Activated CD4-positive, alpha-beta T cell treated with anti-CD3 and anti-CD28 coated beads, Interleukin-2, amount 50 U/mL, for 1 hour (primary cell): ENCODE data around the gene PTGES3.
A peak's percentile ranks its signal among the peaks of the same experiment; 100 is the strongest.

Experiments used
- DNase-seq: peaks from one replicate; pipeline ENCODE4 v3.0.0-alpha.2; 2020

Gene PTGES3

DNA sequence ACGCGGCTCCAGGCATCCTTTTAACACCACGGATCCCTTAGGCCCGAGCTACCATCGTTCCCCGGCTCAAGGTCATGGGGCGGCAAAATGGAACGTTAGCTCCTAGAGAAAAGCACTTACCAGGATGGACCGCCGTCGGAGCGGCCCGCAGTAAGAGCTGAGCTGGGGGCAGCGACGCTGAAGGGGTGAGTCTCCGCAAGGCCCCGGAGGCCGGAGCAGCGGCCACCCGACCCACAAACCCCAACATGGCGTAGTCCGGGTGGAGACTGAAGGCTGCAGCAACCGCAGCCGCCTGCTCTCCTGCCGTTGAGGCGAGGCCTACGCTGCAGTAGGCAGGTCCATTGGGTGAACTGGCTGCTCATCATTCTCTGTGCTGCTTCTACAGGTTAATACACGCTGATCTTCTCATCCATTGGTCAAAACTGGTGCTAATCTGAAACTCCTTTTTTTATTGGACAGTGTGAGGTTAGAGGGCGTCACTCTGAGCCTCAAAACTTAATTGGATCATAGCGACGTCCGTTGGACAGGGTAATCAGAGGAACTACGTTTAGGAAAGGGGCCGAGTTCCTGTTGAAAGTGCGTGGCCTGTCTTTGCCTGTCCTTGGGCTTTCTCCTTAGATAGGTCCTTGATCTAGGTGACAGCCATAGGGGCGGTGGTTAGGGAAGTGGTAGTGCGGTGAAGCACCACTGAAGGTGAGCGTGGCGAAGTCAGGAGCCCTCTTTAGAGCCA is 42.2 kb downstream of the PTGES3 start, which contains the start of gene ATP5F1B:
TSS of gene ATP5F1B (minus strand) at position 268 of the 730 bp plus-strand sequence. CDS start at position 247, 21 bp downstream.
- DNase-seq = peak; percentile 83

DNA sequence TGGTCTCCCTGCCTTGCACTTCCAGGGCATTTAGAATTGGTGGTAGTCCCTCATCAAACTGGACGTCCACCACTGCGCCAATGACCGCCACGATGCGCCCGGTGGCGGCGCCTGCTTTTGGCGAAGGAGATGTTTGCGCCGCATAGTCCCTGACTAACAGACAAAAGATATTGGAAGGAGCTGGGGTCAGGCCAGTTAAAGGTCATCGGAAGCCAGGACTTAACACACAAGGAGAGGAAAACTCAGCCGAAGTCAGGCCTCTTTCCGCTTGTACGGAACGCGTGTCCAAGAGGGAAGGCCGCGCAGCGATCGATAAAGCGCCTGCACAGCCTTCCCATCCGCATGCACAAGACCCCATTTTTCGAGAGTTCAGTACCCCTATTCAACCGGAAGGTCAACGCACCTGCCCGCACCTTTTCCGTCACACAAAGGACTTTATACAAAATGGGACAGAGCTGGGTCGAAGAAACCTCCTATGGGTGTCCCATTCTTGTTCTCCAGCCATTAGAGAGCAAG is 42.8 kb downstream of the PTGES3 start:
- no peak for DNase-seq

DNA sequence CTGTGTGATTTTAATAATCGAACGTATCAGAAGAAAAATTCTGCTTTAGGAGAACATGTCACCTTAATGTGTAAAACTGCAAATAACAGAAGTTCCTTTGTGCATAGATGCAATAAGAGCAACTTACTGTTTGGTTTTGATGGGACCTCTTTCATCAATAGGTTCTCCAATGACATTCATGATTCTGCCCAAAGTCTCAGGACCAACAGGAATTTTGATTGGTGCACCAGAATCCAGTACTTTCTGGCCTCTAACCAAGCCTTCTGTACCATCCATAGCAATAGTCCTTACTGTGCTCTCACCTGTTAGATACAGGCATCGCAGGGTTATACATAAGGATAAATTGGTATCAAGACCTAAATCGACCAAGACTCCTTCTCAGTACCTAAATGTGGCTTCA is 43.4 kb downstream of the PTGES3 start:
- DNase-seq = no peak

DNA sequence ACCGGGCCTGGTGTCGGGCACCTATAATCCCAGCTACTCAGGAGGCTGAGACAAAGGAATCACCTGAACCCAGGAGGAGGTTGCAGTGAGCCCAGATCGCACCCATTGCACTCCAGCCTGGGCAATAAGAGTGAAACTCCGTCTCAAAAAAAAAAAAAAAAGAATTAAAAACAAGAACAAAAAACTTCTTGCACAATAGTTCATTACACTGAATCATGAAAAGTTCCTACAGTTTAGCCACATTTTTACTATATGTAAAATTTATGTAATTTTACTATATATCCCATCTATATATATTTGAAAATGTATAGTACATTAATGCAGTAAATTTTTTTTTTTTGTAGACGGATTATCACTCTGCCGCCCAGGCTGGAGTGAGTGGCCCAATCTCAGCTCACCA is 46.9 kb downstream of the PTGES3 start:
- DNase-seq = no peak

- DNase-seq = no peak
Measured at GRCh38 chr12:56637621-56638020, 50.5 kb downstream of the PTGES3 start.

DNA sequence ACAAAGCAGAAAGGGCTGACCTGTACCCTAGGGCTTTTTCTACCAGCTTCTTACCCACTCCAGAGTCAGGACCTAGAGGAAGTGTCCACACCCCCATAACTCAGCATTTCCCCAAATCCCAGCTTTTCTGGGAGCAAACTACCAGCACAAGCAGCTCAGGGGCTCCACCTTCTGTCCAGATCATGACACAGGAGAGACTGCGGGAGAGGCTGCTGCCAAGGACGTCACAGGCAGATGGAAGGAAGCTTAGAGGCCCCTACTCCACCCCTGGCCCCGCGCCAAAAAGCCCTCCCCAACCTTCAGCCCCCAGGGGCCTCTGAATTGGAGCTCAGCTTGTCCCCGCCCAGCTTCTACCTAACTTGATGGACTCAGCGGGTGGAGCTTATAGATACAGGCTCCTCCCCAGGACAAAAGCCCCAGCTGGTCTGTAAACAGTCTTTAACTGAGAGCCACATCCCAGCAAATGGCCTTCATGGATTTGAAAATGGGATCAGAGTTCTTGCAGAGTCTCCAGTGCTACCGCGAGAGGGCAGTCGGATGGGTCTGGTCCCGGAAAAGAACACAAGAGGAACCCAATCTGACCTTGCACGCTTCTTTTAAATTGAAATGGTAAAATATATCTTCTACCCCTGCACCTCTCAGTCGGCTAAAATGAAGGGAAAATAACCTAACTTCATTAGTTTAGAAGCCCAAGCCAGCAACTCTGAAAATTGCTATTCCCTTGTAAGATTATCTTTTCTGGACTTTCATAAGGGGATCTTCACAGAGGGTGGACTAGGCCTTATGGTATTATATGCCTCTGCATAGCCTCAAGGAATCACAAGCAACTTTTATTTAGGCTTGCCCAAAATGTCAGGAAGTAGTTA is 51.2 kb downstream of the PTGES3 start:
- DNase-seq = peak; percentile 96

- DNase-seq = peak; percentile 80
Measured at GRCh38 chr12:56635806-56636674, 52.0 kb downstream of the PTGES3 start.

DNA sequence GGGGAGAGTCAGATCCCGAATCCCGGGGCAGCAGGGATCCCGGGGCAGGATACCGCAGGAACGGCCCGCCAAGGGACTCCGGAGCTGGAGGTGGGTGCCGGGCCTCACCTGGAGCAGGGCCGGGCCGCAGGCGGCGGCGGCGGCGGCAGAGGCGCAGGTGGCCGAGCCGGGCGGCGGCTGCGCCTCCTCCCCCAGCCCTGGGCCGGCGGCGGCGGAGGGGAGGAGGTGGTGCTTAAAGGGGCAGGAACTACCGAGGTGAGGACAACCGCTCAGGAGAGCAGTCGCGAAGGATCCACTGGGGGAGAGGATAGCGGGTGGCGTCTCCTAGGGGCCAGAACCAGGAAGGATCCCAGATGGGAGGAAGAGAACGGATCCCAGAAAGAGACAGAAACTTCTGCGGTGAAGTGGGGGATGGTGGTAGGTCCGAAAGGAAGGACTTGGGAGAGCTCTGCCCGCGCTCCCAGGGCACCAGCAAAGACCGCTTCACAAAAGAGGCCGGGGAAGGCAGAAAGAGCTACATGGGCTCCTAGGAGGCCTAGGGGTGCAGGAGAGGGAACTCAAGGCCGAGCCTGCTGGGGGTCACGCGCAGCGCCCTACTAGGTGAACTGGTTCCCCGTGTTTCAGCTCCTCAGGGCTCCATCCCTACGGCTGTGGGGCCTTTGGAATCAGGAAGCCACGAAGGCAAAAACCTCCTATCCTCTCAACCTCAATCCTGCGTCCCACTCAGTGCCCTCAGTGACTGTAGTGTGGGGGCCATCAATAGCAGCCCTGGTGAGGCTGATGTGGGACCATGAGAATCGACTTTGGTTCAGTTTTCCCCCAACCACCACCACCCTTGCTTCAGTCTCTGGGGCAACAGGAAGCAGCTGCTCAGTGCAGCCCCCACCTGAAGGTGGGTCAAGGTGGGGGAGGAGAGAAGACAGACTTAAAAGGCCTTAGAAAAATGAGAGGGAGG is 53.0 kb downstream of the PTGES3 start:
- peak; percentile 58 for DNase-seq

GRCh38 chr12:56634242-56634836 is 53.7 kb downstream of the PTGES3 start:
- DNase-seq = no peak

DNA sequence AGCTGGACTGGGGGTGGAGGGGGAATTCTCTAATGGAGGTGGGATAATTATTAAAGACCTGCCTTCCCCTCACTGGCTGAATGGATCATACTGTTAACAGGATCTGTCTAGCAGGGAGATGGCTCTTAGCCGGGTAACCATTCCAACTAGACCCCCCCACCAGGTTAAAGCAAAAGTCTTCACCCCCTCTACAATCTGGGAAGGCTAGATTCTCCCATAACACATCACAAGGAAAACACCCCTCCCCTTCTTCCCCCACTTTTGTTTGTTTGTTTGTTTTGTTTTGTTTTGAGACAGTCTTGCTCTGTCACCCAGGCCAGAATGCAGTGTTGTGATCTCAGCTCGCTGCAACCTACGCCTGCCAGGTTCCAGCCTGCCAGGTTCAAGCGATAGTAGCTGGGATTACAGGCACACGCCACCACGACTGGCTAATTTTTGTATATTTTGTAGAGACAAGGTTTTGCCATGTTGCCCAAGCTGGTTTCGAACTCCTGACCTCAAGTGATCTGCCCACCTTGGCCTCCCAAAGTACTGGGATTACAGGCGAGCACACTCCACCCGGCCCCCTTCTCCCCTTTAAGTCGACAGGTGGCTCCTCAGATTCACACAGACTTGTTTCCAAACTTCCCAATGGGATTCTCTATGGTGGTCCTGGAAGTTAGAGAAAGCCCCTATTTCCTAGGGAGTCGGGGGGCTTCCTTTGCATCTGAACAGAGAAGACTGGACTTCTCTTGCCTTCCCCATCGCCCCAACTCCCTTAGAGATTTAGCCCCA is 54.4 kb downstream of the PTGES3 start:
- no peak for DNase-seq

GRCh38 chr12:56632701-56633467 is 55.2 kb downstream of the PTGES3 start:
- no peak for DNase-seq

DNA sequence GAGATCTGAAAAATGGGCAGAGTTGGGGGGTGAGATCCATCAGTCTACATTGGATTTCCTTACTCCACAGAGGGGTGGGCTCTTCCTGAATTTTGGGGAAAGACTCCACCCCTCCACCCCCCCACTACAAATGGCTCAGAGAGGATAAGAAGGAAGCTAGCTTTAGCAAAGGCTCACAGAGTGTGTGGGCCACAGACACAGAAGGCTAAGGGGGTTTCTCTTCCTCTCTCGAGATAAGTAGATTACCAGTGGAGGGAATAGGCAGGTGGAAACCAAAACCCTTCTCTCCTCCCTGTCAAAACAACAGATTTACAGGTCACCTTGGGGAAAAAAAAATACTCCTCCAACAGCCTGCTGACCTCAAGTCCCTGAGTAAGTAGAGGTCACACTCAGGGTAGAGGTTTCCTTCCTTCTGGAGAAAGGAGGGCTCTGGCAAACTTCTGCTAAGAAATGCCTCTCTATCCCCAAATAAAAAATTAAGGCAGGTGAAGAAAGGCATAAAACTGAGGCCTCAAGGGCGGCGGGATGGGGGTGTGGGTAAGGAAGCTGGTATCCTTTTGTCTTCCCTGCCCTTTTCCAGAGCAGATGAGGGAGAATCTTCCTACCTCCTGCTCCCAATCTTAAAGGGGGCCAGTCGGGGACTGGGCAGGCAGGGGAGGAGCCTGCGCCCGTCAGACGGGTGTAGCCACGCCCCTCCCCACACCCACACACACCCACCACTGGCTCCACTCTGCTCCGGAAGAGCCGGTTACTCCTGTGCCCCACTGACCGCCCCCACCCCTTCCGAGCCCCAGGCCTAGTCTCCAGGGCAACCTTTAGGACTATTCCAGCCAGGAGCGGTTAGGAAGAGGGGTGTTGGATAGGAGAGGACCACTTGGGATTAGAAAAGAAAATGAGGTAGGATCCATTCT is 56.0 kb downstream of the PTGES3 start:
- peak; percentile 38 for DNase-seq

DNA sequence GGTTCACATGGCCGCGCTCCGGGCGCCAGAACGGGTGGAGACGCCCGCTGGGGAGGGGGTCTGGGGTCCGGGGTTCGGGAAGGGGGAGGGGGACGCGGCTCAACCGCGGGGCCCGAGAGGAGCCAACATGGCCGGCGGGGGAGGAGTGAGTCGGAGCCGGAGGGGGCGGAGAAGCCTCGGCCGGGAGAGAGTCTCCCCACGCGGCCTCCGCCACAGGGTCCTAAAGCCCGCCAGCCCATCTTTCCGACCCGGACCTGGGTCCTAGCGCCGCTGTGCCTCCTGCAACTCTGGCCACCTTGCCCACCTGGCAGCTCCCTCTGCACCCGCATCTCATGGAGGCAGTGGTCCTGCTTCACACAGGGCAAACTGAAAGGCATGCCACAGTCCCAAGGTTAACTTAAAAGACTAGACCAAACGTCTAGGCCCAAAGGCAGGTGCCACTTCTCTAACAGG is 57.9 kb downstream of the PTGES3 start, which contains the start of gene BAZ2A:
TSS of gene BAZ2A (minus strand) at position 147 of the 453 bp plus-strand sequence. CDS start 12,796 bp downstream, outside the sequence.
- peak; percentile 81 for DNase-seq

DNA sequence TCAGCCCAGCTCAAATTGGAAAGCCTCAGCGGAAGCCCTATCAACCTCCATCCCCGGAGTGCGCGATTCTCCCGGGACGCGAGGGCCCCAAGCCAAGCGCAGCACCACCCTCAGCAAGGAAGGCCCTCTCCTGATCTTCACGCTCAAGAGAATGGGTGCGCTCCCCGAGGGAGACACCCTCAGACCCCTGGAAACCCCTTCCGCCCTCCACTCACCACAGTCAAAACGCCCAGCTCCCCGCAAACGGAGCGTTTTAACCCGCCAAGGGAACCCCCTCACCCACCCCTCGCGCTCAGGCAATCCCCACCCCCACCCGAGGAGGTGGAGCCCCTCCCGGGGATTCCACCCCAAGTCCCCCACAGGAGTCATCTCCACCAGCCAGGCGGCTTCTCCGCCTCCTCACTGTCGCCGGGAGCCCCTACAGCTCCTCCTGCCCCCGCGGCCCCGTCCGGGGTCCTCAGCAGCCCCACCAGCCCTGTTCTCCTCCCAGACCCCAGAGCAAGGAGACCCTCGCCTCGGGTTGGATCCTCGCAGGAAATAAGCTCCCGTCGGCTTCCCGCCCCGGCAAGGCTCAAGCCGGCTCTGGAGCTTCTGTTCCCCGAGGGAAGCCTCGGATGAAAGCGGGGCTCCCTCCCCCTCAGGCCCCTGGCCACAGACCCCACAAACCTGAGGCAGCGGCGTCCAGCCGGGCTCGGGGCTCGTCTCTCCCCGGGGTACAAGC is 58.5 kb downstream of the PTGES3 start:
- DNase-seq = peak; percentile 37

DNA sequence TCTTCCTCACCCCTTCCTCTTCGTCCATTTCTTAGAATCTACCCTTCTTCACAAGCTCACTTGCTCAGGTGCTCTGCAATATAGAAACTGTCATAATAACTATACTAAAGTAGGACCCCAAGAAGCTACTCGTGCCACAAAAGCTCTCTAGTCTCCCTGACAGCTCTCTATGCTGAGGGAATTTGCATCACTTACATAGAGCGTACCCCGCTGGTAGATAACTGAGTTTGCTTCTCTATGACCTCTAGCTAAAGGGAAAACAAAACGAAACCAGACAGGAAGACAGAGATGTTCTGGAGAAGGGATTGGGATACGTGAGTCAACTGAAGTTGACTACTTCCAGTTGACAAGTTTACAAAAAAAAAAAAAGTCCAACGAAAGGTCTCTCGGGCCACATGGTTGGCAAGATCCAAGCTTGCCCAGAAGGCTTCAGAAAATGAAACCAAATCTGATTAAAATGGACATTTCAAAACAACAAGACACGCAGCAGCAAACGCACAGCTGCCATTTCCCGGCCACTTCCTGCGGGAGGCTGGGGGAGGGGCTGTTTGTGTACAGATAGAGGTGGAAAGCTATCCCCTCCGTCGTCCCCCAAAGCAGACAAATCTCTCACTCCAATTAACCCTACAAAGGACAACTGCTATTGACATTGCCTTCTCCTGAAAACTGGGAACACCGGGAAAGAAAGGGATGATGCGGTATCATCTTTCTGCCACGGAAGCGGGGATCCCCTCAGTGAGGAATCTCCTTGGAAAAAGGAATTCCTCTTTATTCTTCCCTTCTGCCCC is 59.2 kb downstream of the PTGES3 start:
- DNase-seq = peak; percentile 60

- DNase-seq = no peak
Measured at GRCh38 chr12:56626701-56627100, 61.4 kb downstream of the PTGES3 start.

- no peak for DNase-seq
Measured at GRCh38 chr12:56622535-56622934, 65.5 kb downstream of the PTGES3 start.
